SK-N-SH (cell line): ENCODE results near the gene MUSK. TPM values are rescaled to one million over a fixed set of nuclear protein-coding genes. Genes with fewer than 3 reads are reported as not detected.
A peak's percentile ranks its signal among the peaks of the same experiment; 100 is the strongest.

ENCODE experiments used
- CTCF ChIA-PET: fragments of 300-600, 350-600 bp; formaldehyde crosslinking; extraction: SDS; loops from one replicate; lab custom pipeline; 2021; lab: Yijun Ruan, JAX
- POLR2A ChIA-PET: fragments of 350-600 bp; sonication (Branson Sonifier 250); formaldehyde crosslinking; extraction: SDS; loops from one replicate; lab custom pipeline; 2020; ENCODE audit warnings: antibody characterized with exemption, inconsistent platforms; lab: Yijun Ruan, JAX
- DNase-seq: peaks from one replicate; pipeline ENCODE4 v3.0.0; 2012
- H2AFZ ChIP-seq: fragments of 200-600 bp; sonication (generic); 2 replicates; pipeline ENCODE4 v1.8.1; 2016; ENCODE audit warnings: antibody characterized with exemption, mild to moderate bottlenecking, low read depth
- H3F3A ChIP-seq: fragments of 200-600 bp; sonication (generic); replicated peaks from 2 replicates; pipeline ENCODE3; 2016; ENCODE audit warnings: antibody characterized with exemption, mild to moderate bottlenecking; ENCODE audit not compliant: insufficient read depth
- H3K27ac ChIP-seq, 2 experiments: fragments of 200-500 bp in 1 of 2; fragments of 200-600 bp in 1 of 2; sonication (Bioruptor generic) in 1 of 2; sonication (generic), shearing (Covaris generic) in 1 of 2; 2 replicates each; pipeline versions ENCODE4 v1.5.1 to v1.6.1; 2014 to 2016; ENCODE audit warnings: low read depth in 2 of 2, inconsistent platforms in 1 of 2, low read length in 1 of 2, mild to moderate bottlenecking in 1 of 2, mixed read lengths in 1 of 2
- H3K27me3 ChIP-seq: fragments of 200-600 bp; sonication (generic), shearing (Covaris generic); 2 replicates; pipeline ENCODE4 v1.6.1; 2016; ENCODE audit warnings: mixed run types; ENCODE audit not compliant: insufficient read depth
- H3K36me3 ChIP-seq, 2 experiments: fragments of 200-500 bp in 1 of 2; fragments of 200-600 bp in 1 of 2; sonication (Bioruptor generic) in 1 of 2; sonication (generic) in 1 of 2; replicated peaks in 1 of 2; 2 replicates each; pipeline versions ENCODE3 to v1.5.1; 2014 to 2016; ENCODE audit warnings: low read length in 1 of 2, mild to moderate bottlenecking in 1 of 2; ENCODE audit not compliant: insufficient read depth in 2 of 2, control insufficient read depth in 1 of 2
- H3K4me1 ChIP-seq, 2 experiments: fragments of 200-500 bp in 1 of 2; fragments of 200-600 bp in 1 of 2; sonication (Bioruptor generic) in 1 of 2; sonication (generic), shearing (Covaris generic) in 1 of 2; 2 replicates each; pipeline versions ENCODE4 v1.5.1 to v1.6.1; 2014 to 2016; ENCODE audit warnings: low read depth in 1 of 2, low read length in 1 of 2, mixed run types in 1 of 2; ENCODE audit not compliant: insufficient read depth in 2 of 2, control insufficient read depth in 1 of 2
- H3K4me2 ChIP-seq: fragments of 200-600 bp; sonication (generic), shearing (Covaris generic); 2 replicates; pipeline ENCODE4 v1.6.1; 2017; ENCODE audit warnings: mixed run types
- H3K4me3 ChIP-seq, 2 experiments: fragments of 200-500 bp in 1 of 2; fragments of 200-600 bp in 1 of 2; sonication (Bioruptor generic) in 1 of 2; sonication (generic), shearing (Covaris generic) in 1 of 2; 2 replicates each; pipeline versions ENCODE4 v1.5.1 to v1.8.1; 2014 to 2016; ENCODE audit warnings: low read depth in 2 of 2, inconsistent platforms in 1 of 2, low read length in 1 of 2, mild to moderate bottlenecking in 1 of 2, mixed read lengths in 1 of 2, moderate library complexity in 1 of 2
- H3K79me2 ChIP-seq: fragments of 200-600 bp; sonication (generic); 2 replicates; pipeline ENCODE4 v1.8.1; 2017; ENCODE audit warnings: mild to moderate bottlenecking; ENCODE audit not compliant: insufficient read depth
- H3K9ac ChIP-seq: fragments of 200-600 bp; sonication (generic); 2 replicates; pipeline ENCODE4 v1.6.1; 2017; ENCODE audit warnings: mixed run types
- H3K9me2 ChIP-seq: fragments of 200-600 bp; sonication (generic); 2 replicates; pipeline ENCODE4 v1.6.1; 2017; ENCODE audit warnings: mixed run types
- H3K9me3 ChIP-seq: fragments of 200-600 bp; sonication (generic); 2 replicates; pipeline ENCODE4 v1.6.1; 2017; ENCODE audit warnings: mixed run types, mild to moderate bottlenecking, moderate library complexity
- H4K20me1 ChIP-seq: fragments of 200-600 bp; sonication (generic); 2 replicates; pipeline ENCODE4 v1.6.1; 2017; ENCODE audit warnings: mild to moderate bottlenecking, mixed run types; ENCODE audit not compliant: insufficient read depth
- CHD2 ChIP-seq: fragments of 150-350 bp; IDR thresholded peaks from 2 replicates; pipeline ENCODE4 v1.6.1; 2018; ENCODE audit warnings: low read length; ENCODE audit not compliant: partially characterized antibody
- CTCF ChIP-seq: fragments of 200-600 bp; sonication (generic); IDR thresholded peaks from 2 replicates; pipeline ENCODE4 v1.6.1; 2017; ENCODE audit warnings: antibody characterized with exemption, mild to moderate bottlenecking, moderate library complexity
- EZH2phosphoT487 ChIP-seq: fragments of 200-600 bp; sonication (generic); IDR thresholded peaks from 2 replicates; pipeline ENCODE4 v1.6.1; 2017; ENCODE audit warnings: low read depth, mixed run types, mild to moderate bottlenecking, antibody characterized with exemption, moderate library complexity, borderline replicate concordance
- GATA2 ChIP-seq: sonication (generic); formaldehyde crosslinking; IDR thresholded peaks from 2 replicates; pipeline ENCODE4 v1.5.0; 2020; ENCODE audit warnings: mild to moderate bottlenecking, missing genetic modification reagents
- JUND ChIP-seq: IDR thresholded peaks from 2 replicates; pipeline ENCODE4 v1.4.0; 2012
- NRF1 ChIP-seq: IDR thresholded peaks from 2 replicates; pipeline ENCODE4 v1.6.1; 2012; ENCODE audit warnings: low read depth, mild to moderate bottlenecking, low read length
- RAD21 ChIP-seq: IDR thresholded peaks from 2 replicates; pipeline ENCODE4 v1.6.1; 2012; ENCODE audit warnings: mild to moderate bottlenecking, low read length
- RCOR1 ChIP-seq: fragments of 150-350 bp; IDR thresholded peaks from 2 replicates; pipeline ENCODE4 v1.6.1; 2017; ENCODE audit warnings: antibody characterized with exemption, low read length
- RFX5 ChIP-seq: IDR thresholded peaks from 2 replicates; pipeline ENCODE4 v1.6.1; 2012; ENCODE audit warnings: mild to moderate bottlenecking, improper control_type of control experiment, low read length
- RXRA ChIP-seq: IDR thresholded peaks from 2 replicates; pipeline ENCODE4 v1.4.0; 2012; ENCODE audit warnings: low read depth, mild to moderate bottlenecking, borderline replicate concordance
- SIN3A ChIP-seq: IDR thresholded peaks from 2 replicates; pipeline ENCODE4 v1.6.1; 2012; ENCODE audit warnings: low read depth, mild to moderate bottlenecking, low read length, moderate library complexity, borderline replicate concordance
- SMC3 ChIP-seq: IDR thresholded peaks from 2 replicates; pipeline ENCODE4 v1.6.1; 2012; ENCODE audit warnings: low read depth, low read length, improper control_type of control experiment
- TEAD4 ChIP-seq: IDR thresholded peaks from 2 replicates; pipeline ENCODE4 v1.4.0; 2012; ENCODE audit warnings: mild to moderate bottlenecking, borderline replicate concordance; ENCODE audit not compliant: insufficient read depth
- ZBTB33 ChIP-seq: IDR thresholded peaks from 2 replicates; pipeline ENCODE4 v1.4.0; 2012; ENCODE audit warnings: low read depth, borderline replicate concordance
- WGBS: methylation state at CpG from one replicate; pipeline ENCODE4 v1.1.6; 2017; ENCODE audit warnings: low lambda C conversion rate; 5-methylcytosine and 5-hydroxymethylcytosine counted together
- polyA plus RNA-seq, 3 experiments: library from polyadenylated mRNA; depleted of rRNA; stranded (reverse); fragments of >200 nt; gene quantifications; 2 replicates each; pipeline ENCODE4 v1.2.3, GENCODE V29; 2012
- TF ChIP-seq, protein P1 (sequence below): IDR thresholded peaks from 2 replicates; pipeline ENCODE4 v1.4.0; 2012; ENCODE audit warnings: low read depth, borderline replicate concordance
- TF ChIP-seq, protein P2 (sequence below): IDR thresholded peaks from 2 replicates; pipeline ENCODE4 v1.6.1; 2012; ENCODE audit warnings: mild to moderate bottlenecking, low read depth, low read length, moderate library complexity

MUSK gene
- polyA plus RNA-seq, 1 of the 3 experiments (the other 2 are of a cell fraction): not detected

DNA sequence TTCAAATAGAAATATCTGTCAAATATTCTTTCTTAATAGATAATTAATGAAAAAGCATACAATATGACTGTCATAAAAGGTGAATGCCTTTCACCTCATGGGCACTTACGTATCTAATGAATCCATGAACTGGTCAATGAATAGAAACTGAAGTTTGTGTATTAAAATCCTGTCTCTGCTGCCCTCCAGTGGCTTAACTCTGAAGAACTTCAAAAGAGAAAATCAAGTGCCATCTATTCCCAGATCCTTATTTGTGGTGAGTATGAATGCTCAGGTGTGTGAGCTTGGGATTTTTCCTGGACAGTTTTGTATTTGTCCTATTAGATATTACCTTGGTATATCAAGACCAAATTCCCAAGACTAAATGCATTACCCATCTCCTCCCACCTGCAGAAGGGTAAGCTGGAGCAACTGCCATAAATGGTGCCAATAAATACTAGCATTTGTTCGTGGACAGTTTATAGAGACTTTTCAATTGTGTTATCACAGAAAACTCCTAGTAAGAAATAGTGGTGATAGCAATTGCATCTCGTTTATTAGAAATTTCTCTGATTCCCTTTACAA is 45.0 kb upstream of the MUSK start:
- no peaks in the 10 kb centered on the region for H3K9me3 ChIP-seq
- no peaks in the 10 kb centered on the region for H3F3A ChIP-seq
- no peaks in the 10 kb centered on the region for H3K27me3 ChIP-seq
- no peak overlapping the region; a peak in 1 of 4 replicates for H3K4me3 ChIP-seq
- TF ChIP-seq CTCF (peak; percentile 76), ZBTB33 (no peak), SMC3 (peak; percentile 75), EZH2phosphoT487 (no peak), RAD21 (peak; percentile 92), RFX5 (no peak)
- TF ChIP-seq, protein P1, sequence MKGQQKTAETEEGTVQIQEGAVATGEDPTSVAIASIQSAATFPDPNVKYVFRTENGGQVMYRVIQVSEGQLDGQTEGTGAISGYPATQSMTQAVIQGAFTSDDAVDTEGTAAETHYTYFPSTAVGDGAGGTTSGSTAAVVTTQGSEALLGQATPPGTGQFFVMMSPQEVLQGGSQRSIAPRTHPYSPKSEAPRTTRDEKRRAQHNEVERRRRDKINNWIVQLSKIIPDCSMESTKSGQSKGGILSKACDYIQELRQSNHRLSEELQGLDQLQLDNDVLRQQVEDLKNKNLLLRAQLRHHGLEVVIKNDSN: no peak
- H2AFZ ChIP-seq: peak overlapping the region; percentile 38; the same call in 1 of the 2 replicates
- H3K9me2 ChIP-seq: no peaks in the 10 kb centered on the region
- H3K4me1 ChIP-seq: peaks cover 0 to 7% of the 10 kb centered on the region in 2 experiments; a peak in 1 of 4 replicates
- CTCF ChIA-PET: interaction anchor here (0.6 to 2.3 kb wide), 46 partner anchors 12 to 1049 kb away, joined by 3 to 42 read pairs (median 4); partner anchors contain the start of gene TXNDC8
- DNase-seq: peak; percentile 30
- no peaks in the 10 kb centered on the region for H3K36me3 ChIP-seq
- H3K27ac ChIP-seq: no peak overlapping the region
- no peak overlapping the region for H3K9ac ChIP-seq
- POLR2A ChIA-PET: no interaction called here
- no peak overlapping the region for H3K4me2 ChIP-seq
- H3K79me2 ChIP-seq: no peaks in the 10 kb centered on the region
- 42% methylated on average over 3 of the region's 3 CpGs for WGBS
- H4K20me1 ChIP-seq: no peaks in the 10 kb centered on the region

- DNase-seq: no peak
- Histone ChIP-seq H3K79me2 (no peaks in the 10 kb centered on the region), H3K4me1 (peaks cover 0 to 7% of the 10 kb centered on the region in 2 experiments; a peak in 1 of 4 replicates), H3K4me3 (no peak overlapping the region), H3K4me2 (no peak overlapping the region), H3K27ac (no peak overlapping the region), H3K27me3 (no peaks in the 10 kb centered on the region), H3K9me2 (no peaks in the 10 kb centered on the region), H2AFZ (no peak overlapping the region), H3K9me3 (no peaks in the 10 kb centered on the region), H3K36me3 (no peaks in the 10 kb centered on the region), H4K20me1 (no peaks in the 10 kb centered on the region), H3K9ac (no peak overlapping the region), H3F3A (no peaks in the 10 kb centered on the region)
- ChIA-PET CTCF (interaction anchor here (1.5 kb wide), 1 partner anchor 443 kb away, joined by 3 read pairs; no protein-coding TSS in a partner anchor), POLR2A (no interaction called here)
- WGBS: 70% methylated on average over 9 of the region's 9 CpGs
- no peak for TF ChIP-seq RXRA
- TF ChIP-seq CHD2: no peak
- no peak for TF ChIP-seq GATA2 (CRISPR knock-in tag)
- no peak for TF ChIP-seq RCOR1
- TF ChIP-seq TEAD4: no peak
- TF ChIP-seq NRF1: no peak
- TF ChIP-seq JUND: no peak
- TF ChIP-seq, protein P1: no peak
- TF ChIP-seq, protein P2, sequence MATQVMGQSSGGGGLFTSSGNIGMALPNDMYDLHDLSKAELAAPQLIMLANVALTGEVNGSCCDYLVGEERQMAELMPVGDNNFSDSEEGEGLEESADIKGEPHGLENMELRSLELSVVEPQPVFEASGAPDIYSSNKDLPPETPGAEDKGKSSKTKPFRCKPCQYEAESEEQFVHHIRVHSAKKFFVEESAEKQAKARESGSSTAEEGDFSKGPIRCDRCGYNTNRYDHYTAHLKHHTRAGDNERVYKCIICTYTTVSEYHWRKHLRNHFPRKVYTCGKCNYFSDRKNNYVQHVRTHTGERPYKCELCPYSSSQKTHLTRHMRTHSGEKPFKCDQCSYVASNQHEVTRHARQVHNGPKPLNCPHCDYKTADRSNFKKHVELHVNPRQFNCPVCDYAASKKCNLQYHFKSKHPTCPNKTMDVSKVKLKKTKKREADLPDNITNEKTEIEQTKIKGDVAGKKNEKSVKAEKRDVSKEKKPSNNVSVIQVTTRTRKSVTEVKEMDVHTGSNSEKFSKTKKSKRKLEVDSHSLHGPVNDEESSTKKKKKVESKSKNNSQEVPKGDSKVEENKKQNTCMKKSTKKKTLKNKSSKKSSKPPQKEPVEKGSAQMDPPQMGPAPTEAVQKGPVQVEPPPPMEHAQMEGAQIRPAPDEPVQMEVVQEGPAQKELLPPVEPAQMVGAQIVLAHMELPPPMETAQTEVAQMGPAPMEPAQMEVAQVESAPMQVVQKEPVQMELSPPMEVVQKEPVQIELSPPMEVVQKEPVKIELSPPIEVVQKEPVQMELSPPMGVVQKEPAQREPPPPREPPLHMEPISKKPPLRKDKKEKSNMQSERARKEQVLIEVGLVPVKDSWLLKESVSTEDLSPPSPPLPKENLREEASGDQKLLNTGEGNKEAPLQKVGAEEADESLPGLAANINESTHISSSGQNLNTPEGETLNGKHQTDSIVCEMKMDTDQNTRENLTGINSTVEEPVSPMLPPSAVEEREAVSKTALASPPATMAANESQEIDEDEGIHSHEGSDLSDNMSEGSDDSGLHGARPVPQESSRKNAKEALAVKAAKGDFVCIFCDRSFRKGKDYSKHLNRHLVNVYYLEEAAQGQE: no peak
- TF ChIP-seq SIN3A: no peak
- no peak for TF ChIP-seq RFX5
Measured at GRCh38 chr9:110626101-110626829, 42.3 kb upstream of the MUSK start.
